PC-3 (cell line): ENCODE measurements around the gene TAPT1. TPM values are rescaled to one million over a fixed set of nuclear protein-coding genes. Genes with fewer than 3 reads are reported as not detected.

ENCODE experiments used
- ATAC-seq: fragments of 200-7000 bp; cut with Tn5 transposase; 2 replicates; pipeline ENCODE4 v1.9.1; 2020; ENCODE audit warnings: mild to moderate bottlenecking, moderate library complexity
- Bru-seq: library from RNA; stranded (reverse); fragments of 400-500 nt; gene quantifications from one replicate; lab custom pipeline; 2021; lab: Mats Ljungman, UMichigan
- BruChase-seq, 2 experiments: library from RNA; stranded (reverse); fragments of 400-500 nt; gene quantifications; one replicate each; lab custom pipeline; 2021; lab: Mats Ljungman, UMichigan
- BruUV-seq: library from RNA; stranded (reverse); fragments of 400-500 nt; replicated peaks from 2 replicates; lab custom pipeline; 2021; lab: Mats Ljungman, UMichigan
- CTCF ChIA-PET: fragments of 300-600 bp; sonication (Branson Sonifier 250); formaldehyde crosslinking; loops from one replicate; lab custom pipeline; 2022; ENCODE audit warnings: antibody characterized with exemption; lab: Charles Lee
- POLR2A ChIA-PET: fragments of 300-600 bp; sonication (Branson Sonifier 250); formaldehyde crosslinking; loops from one replicate; lab custom pipeline; 2022; ENCODE audit warnings: antibody characterized with exemption; ENCODE audit not compliant: unreplicated experiment; lab: Charles Lee
- DNase-seq: peaks from one replicate; pipeline ENCODE4 v3.0.0-alpha.2; 2015
- H2AFZ ChIP-seq: fragments of 300-600 bp; sonication (generic); 2 replicates; pipeline ENCODE4 v1.6.0; 2016; ENCODE audit warnings: antibody characterized with exemption, low read length
- H3F3A ChIP-seq: fragments of 300-600 bp; sonication (generic); one replicate; pipeline ENCODE4 v1.6.0; 2017; ENCODE audit warnings: antibody characterized with exemption, low read length, control low read depth, mild to moderate bottlenecking; ENCODE audit not compliant: unreplicated experiment
- H3K27ac ChIP-seq: fragments of 300-600 bp; sonication (generic); 2 replicates; pipeline ENCODE4 v1.5.1; 2016; ENCODE audit warnings: mild to moderate bottlenecking, low read length
- H3K27me3 ChIP-seq: fragments of 300-600 bp; sonication (generic); 2 replicates; pipeline ENCODE4 v1.6.1; 2016; ENCODE audit warnings: low read length, mixed read lengths
- H3K36me3 ChIP-seq: fragments of 300-600 bp; sonication (generic); 2 replicates; pipeline ENCODE4 v1.6.1; 2016; ENCODE audit warnings: low read depth, mixed run types, low read length, mixed read lengths
- H3K4me1 ChIP-seq: fragments of 300-600 bp; sonication (generic); 2 replicates; pipeline ENCODE4 v1.5.1; 2016; ENCODE audit warnings: low read length; ENCODE audit not compliant: insufficient read depth
- H3K4me2 ChIP-seq: fragments of 300-600 bp; sonication (generic); 2 replicates; pipeline ENCODE4 v1.6.0; 2016; ENCODE audit warnings: low read length
- H3K4me3 ChIP-seq: fragments of 300-600 bp; sonication (generic); 2 replicates; pipeline ENCODE4 v1.5.1; 2016; ENCODE audit warnings: mild to moderate bottlenecking, low read length, mixed read lengths
- H3K79me2 ChIP-seq: fragments of 300-600 bp; sonication (generic); 2 replicates; pipeline ENCODE4 v1.6.1; 2017; ENCODE audit warnings: low read length, mixed read lengths
- H3K9ac ChIP-seq: fragments of 300-600 bp; sonication (generic); 2 replicates; pipeline ENCODE4 v1.6.0; 2016; ENCODE audit warnings: mild to moderate bottlenecking, low read length
- H3K9me2 ChIP-seq: fragments of 300-600 bp; sonication (generic); replicated peaks from 2 replicates; pipeline ENCODE4 v1.6.1; 2016; ENCODE audit warnings: mixed run types, low read length, mixed read lengths
- H3K9me3 ChIP-seq: fragments of 300-600 bp; sonication (generic); 2 replicates; pipeline ENCODE4 v1.6.1; 2016; ENCODE audit warnings: low read length, mixed read lengths
- H4K20me1 ChIP-seq: fragments of 300-600 bp; sonication (generic); 2 replicates; pipeline ENCODE4 v1.6.1; 2016; ENCODE audit warnings: low read length, mixed read lengths
- EZH2 ChIP-seq: fragments of 300-600 bp; sonication (generic); IDR thresholded peaks from one replicate; pipeline ENCODE4 v1.6.1; 2017; ENCODE audit warnings: antibody characterized with exemption, mild to moderate bottlenecking, low read length; ENCODE audit not compliant: unreplicated experiment
- EZH2phosphoT487 ChIP-seq: fragments of 300-600 bp; sonication (generic); IDR thresholded peaks from 2 replicates; pipeline ENCODE4 v1.6.1; 2018; ENCODE audit warnings: mild to moderate bottlenecking, antibody characterized with exemption, low read length, borderline replicate concordance
- intact Hi-C: fragments of 100-400 bp; cut with micrococcal nuclease; formaldehyde crosslinking; loops from 2 replicates; pipeline ENCODE4 v1.9.0; 2023
- long read RNA-seq: library from polyadenylated mRNA; unstranded; transcript quantifications from one replicate; pipeline ENCODE4 v2.0.0, GENCODE V29; 2021; ENCODE audit not compliant: unreplicated experiment
- total RNA-seq: library from RNA; depleted of rRNA; stranded (reverse); fragments of >200 nt; gene quantifications from 2 replicates; pipeline ENCODE4 v1.2.3, GENCODE V29; 2014; rRNA removed
- TF ChIP-seq, protein P1 (sequence below): fragments of 300-600 bp; sonication (generic); conservative IDR thresholded peaks from 2 replicates; pipeline ENCODE4 v1.5.1; 2017; ENCODE audit warnings: antibody characterized with exemption, low read depth, mild to moderate bottlenecking, low read length

Gene TAPT1, protein sequence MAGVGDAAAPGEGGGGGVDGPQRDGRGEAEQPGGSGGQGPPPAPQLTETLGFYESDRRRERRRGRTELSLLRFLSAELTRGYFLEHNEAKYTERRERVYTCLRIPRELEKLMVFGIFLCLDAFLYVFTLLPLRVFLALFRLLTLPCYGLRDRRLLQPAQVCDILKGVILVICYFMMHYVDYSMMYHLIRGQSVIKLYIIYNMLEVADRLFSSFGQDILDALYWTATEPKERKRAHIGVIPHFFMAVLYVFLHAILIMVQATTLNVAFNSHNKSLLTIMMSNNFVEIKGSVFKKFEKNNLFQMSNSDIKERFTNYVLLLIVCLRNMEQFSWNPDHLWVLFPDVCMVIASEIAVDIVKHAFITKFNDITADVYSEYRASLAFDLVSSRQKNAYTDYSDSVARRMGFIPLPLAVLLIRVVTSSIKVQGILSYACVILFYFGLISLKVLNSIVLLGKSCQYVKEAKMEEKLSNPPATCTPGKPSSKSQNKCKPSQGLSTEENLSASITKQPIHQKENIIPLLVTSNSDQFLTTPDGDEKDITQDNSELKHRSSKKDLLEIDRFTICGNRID
- total RNA-seq, result 6.0 and 8.7 TPM in 2 replicates
- Bru-seq, nascent RNA, result percentile 63 among the genes with signal in this experiment
- BruChase-seq, experiment 1, labeled RNA remaining after a 6-hour chase, result percentile 49 among the genes with signal in this experiment
- percentile 54 among the genes with signal in this experiment for BruChase-seq, experiment 2, labeled RNA remaining after a 2-hour chase
- long read RNA-seq, full-length matches to known transcripts, result 27 of 41 reads
- long read RNA-seq, partial matches to known transcripts, result 1 of 41 reads
- long read RNA-seq, other reads (novel, unspliced or antisense), result 13 of 41 reads

DNA sequence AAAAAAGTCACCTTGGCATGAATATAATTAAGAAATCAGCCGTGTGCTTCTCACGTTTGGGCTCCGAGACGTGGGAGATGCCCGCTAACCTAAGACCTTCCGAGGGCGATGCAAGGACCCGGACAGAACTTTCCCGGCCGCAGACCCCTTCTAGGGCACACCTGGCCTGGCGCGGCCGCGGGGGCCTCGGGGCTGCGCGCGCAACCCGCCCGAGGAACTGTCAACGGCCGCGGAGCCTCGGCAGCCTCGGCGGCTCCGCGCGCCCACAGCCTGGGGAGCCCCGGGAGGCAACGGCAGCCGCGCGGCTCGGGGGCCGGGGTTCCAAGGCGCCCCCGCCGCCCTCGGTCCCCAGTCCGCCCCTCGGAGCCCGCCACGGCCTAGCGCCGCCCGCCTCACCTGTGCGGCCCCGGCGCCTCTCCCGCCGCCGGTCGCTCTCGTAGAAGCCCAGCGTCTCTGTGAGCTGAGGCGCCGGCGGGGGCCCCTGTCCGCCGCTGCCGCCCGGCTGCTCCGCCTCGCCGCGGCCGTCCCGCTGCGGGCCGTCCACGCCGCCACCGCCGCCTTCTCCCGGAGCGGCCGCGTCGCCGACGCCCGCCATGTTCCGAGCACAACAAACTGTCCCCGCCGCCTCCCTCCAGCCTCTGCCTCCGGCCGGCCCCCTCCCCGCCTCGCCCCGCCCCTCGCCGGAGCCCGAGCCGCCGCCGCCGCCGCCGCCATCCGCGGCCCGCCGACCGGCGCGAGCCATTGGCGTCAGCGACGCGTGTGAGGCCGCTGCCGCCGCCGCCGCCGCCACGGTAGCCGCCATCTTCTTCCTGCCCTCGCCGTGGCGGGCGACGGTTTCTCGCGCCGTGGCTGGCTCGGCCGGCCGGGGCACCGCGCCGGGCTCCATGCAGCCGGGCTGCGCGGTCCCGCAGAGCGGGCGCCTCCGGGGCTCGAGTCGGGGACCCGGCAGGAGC lies at the start of gene TAPT1:
Gene TAPT1 (minus strand): TSS at position 609 of the 953 bp plus-strand sequence. CDS start 14 bp downstream, at position 595.
- H4K20me1 ChIP-seq, result no peaks in the 10 kb centered on the region
- no TSS peak for BruUV-seq
- H3K4me2 ChIP-seq, result peak within 1 kb of the TSS; percentile 91
- H3K27me3 ChIP-seq, result no peaks in the 10 kb centered on the region
- H3K36me3 ChIP-seq, result no peaks in the 10 kb centered on the region
- peak within 1 kb of the TSS; percentile 92 for H3K4me3 ChIP-seq
- ChIA-PET POLR2A (no interaction called here), CTCF (no interaction called here)
- peak within 1 kb of the TSS; percentile 87 for H2AFZ ChIP-seq
- intact Hi-C loops, result loop anchor here (5.0 kb wide), 1 partner anchor 36 kb away; no protein-coding TSS in a partner anchor
- H3K9ac ChIP-seq, result peak within 1 kb of the TSS; percentile 80
- peak; percentile 63 for DNase-seq
- no peaks in the 10 kb centered on the region for H3K9me2 ChIP-seq
- peak; percentile 73 for ATAC-seq
- no peak for TF ChIP-seq EZH2
- TF ChIP-seq, protein P1, sequence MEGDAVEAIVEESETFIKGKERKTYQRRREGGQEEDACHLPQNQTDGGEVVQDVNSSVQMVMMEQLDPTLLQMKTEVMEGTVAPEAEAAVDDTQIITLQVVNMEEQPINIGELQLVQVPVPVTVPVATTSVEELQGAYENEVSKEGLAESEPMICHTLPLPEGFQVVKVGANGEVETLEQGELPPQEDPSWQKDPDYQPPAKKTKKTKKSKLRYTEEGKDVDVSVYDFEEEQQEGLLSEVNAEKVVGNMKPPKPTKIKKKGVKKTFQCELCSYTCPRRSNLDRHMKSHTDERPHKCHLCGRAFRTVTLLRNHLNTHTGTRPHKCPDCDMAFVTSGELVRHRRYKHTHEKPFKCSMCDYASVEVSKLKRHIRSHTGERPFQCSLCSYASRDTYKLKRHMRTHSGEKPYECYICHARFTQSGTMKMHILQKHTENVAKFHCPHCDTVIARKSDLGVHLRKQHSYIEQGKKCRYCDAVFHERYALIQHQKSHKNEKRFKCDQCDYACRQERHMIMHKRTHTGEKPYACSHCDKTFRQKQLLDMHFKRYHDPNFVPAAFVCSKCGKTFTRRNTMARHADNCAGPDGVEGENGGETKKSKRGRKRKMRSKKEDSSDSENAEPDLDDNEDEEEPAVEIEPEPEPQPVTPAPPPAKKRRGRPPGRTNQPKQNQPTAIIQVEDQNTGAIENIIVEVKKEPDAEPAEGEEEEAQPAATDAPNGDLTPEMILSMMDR, result no peak
- no peak for TF ChIP-seq EZH2phosphoT487
- peak within 1 kb of the TSS; percentile 34 for H3K27ac ChIP-seq
- H3K4me1 ChIP-seq, result peaks cover 18% of the 10 kb centered on the region; the same call in 1 of the 2 replicates
- H3F3A ChIP-seq, result no peaks in the 10 kb centered on the region
- peaks cover 60% of the 10 kb centered on the region for H3K79me2 ChIP-seq
- no peaks in the 10 kb centered on the region for H3K9me3 ChIP-seq

DNA sequence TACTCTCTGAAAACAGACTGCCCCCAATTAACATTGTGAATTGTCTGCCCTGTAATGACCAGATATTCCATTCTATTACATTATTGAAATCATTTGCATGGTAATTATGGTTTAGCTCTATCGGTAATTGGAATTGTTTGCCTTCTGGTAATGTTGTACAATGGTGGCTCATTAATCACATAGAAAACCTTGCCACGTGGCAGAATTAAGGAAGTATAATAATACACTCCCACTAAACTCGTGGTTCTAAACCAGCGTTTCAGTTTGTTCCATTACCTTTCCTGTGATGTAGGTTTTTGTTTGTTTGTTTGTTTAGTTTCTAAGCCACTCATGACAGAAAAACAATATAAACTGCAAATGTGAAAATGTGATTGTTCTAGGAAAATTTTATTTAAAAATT lies 45.1 kb upstream of the TAPT1 start:
- TF ChIP-seq, protein P1, result no peak
- TF ChIP-seq EZH2 (no peak), EZH2phosphoT487 (no peak)
- ChIA-PET POLR2A (no interaction called here), CTCF (no interaction called here)
- no peak overlapping the region for H3K4me3 ChIP-seq
- no peak overlapping the region for H3K27ac ChIP-seq
- H3K9me3 ChIP-seq, result no peaks in the 10 kb centered on the region
- no peaks in the 10 kb centered on the region for H3K36me3 ChIP-seq
- intact Hi-C loops, result no loop called here
- no peak overlapping the region for H3K4me2 ChIP-seq
- peaks cover 23% of the 10 kb centered on the region for H3K4me1 ChIP-seq
- no peaks in the 10 kb centered on the region for H3F3A ChIP-seq
- no TSS peak for BruUV-seq
- H4K20me1 ChIP-seq, result no peaks in the 10 kb centered on the region
- ATAC-seq (no peak), DNase-seq (no peak)
- H2AFZ ChIP-seq, result no peak overlapping the region
- H3K79me2 ChIP-seq, result no peaks in the 10 kb centered on the region
- no peaks in the 10 kb centered on the region for H3K27me3 ChIP-seq
- no peaks in the 10 kb centered on the region for H3K9me2 ChIP-seq
- H3K9ac ChIP-seq, result no peak overlapping the region
